Naive thymus-derived CD8-positive, alpha-beta T cell (primary cell): ENCODE measurements around the gene NAA40. TPM values are rescaled to one million over a fixed set of nuclear protein-coding genes. Genes with fewer than 3 reads are reported as not detected.

ENCODE experiments used
- ATAC-seq, 2 donors: fragments of 150-1000 bp; cut with Tn5 transposase in 1 of 2; sonication (Bioruptor Pico), chemical (Tn5 transposase) in 1 of 2; 1 replicate in 1 of 2; 2 replicates in 1 of 2; pipeline ENCODE4 v1.10.0; 2021; ENCODE audit warnings: mild to moderate bottlenecking in 2 of 2, moderate library complexity in 2 of 2
- POLR2A ChIA-PET: fragments of 350-600 bp; sonication (Branson Sonifier 250); formaldehyde crosslinking; loops from one replicate; lab custom pipeline; 2021; ENCODE audit warnings: antibody characterized with exemption; lab: Charles Lee
- DNase-seq, 10 donors: peaks; one replicate each; pipeline versions ENCODE4 v3.0.0 to v3.0.0-alpha.2; 2020 to 2022
- H3K27ac Mint-ChIP-seq, 10 donors: one replicate each; pipeline ENCODE4 v1.8.0; 2020 to 2022; ENCODE audit warnings: mild to moderate bottlenecking in 10 of 10, mixed read lengths in 10 of 10, moderate library complexity in 4 of 10, inconsistent platforms in 1 of 10
- H3K27me3 Mint-ChIP-seq, 5 donors: one replicate each; pipeline ENCODE4 v1.8.0; 2021 to 2022; ENCODE audit warnings: mixed read lengths in 5 of 5
- H3K36me3 Mint-ChIP-seq, 3 donors: one replicate each; pipeline ENCODE4 v1.8.0; 2020 to 2022; ENCODE audit warnings: mixed read lengths in 3 of 3, mild to moderate bottlenecking in 2 of 3, inconsistent platforms in 1 of 3
- H3K4me1 Mint-ChIP-seq, 4 donors: one replicate each; pipeline ENCODE4 v1.8.0; 2021 to 2022; ENCODE audit warnings: mixed read lengths in 4 of 4
- H3K4me3 Mint-ChIP-seq, 10 donors: one replicate each; pipeline ENCODE4 v1.8.0; 2020 to 2022; ENCODE audit warnings: mild to moderate bottlenecking in 10 of 10, mixed read lengths in 10 of 10, moderate library complexity in 6 of 10, inconsistent platforms in 1 of 10
- H3K9me3 Mint-ChIP-seq, 9 donors: one replicate each; pipeline ENCODE4 v1.8.0; 2020 to 2022; ENCODE audit warnings: mixed read lengths in 9 of 9, mild to moderate bottlenecking in 3 of 9, inconsistent platforms in 1 of 9, moderate library complexity in 1 of 9
- polyA plus RNA-seq, 3 donors: library from polyadenylated mRNA; unstranded; fragments of 300-500 nt; fragmentation: Illumina TruSeq; gene quantifications; one replicate each; pipeline ENCODE4 v1.2.3, GENCODE V29; 2021
- total RNA-seq, 8 experiments: library from RNA in 2 of 8; stranded (reverse) in 2 of 8; gene quantifications; one replicate each; pipeline ENCODE4 v1.2.3 and lab custom pipeline; 2021 to 2026

The NAA40 gene
- total and polyA plus RNA-seq, 5 experiments from 2014 or later = 6.2 to 28.0 (median 14.6) TPM

DNA sequence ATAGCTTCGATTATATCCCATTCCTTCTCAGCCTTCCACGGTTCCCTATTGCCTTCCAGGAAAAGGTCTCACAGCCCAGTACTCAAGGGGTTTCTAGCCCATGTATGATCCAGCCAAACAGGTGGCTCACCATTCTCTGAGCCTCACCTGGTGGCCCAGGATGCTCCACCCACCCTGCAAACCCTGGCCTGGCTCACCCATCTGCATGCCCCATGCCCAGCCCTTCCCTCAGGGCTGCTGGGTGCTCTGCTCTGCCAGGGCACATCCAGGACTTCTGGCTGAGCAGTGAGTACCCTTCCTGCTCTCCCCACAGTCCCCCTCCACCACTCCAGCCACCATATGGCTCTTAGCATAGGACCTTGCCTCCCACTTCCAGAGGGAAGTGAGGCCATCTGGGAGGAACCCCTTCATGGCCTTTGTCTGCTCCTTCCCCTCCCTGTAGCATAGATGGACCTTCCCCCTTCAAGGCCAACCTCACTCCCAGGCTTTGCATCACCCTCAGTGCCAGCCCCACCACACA, 16.1 kb upstream of the NAA40 start:
- Mint-ChIP-seq H3K4me3 (no peak overlapping the region), H3K4me1 (peaks cover 5 to 13% (median 10%) of the 10 kb centered on the region in 4 donors), H3K36me3 (no peaks in the 10 kb centered on the region), H3K27ac (no peak overlapping the region), H3K9me3 (no peaks in the 10 kb centered on the region), H3K27me3 (no peaks in the 10 kb centered on the region)
- DNase-seq (no peak), ATAC-seq (no peak)
- POLR2A ChIA-PET = no interaction called here

DNA sequence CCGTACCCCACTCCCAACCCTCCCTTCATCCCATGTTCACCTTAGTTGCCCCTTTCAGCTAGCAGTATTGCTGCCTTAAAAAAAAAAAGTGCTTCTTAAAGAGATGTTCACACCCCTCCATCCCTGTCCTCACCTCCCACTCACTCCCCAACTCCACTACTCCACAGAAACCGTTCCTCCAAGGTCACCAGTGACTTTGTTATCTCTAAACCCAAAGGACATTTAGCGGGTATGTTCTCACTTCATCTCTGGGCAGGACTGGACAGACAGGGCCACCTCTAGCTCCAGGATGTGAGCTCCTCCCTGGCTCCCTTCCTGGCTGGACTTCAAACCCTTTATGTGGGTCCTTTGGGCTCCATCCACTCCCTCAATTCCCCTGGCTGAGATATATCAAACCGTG, 15.5 kb upstream of the NAA40 start:
- H3K36me3 Mint-ChIP-seq = no peaks in the 10 kb centered on the region
- no peak for ATAC-seq
- H3K27ac Mint-ChIP-seq = peak overlapping the region in 2 of 10 donors; percentile 48 to 53
- DNase-seq = no peak
- POLR2A ChIA-PET = no interaction called here
- no peaks in the 10 kb centered on the region for H3K9me3 Mint-ChIP-seq
- no peak overlapping the region for H3K4me3 Mint-ChIP-seq
- peaks cover 4 to 13% (median 9%) of the 10 kb centered on the region in 4 donors for H3K4me1 Mint-ChIP-seq
- no peaks in the 10 kb centered on the region for H3K27me3 Mint-ChIP-seq

DNA sequence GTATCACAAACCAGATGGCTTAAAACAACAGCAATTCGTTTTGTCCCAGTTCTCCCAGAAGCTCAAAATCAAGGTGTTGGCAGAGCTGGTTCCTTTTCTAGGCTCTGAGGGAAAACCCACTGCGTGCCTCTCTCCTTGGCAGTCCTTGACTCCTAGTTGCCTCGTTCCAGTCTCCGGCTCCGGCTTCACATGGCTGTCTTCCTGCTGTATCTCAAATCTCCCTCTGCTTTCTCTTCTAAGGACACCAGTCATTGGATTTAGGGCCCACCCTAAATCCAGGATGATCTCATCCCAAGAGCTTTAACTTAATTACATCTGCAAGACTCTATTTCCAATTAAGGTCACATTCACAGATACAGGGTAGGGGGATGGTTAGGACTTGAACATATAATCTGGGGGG, 9.2 kb upstream of the NAA40 start:
- POLR2A ChIA-PET = no interaction called here
- Mint-ChIP-seq H3K36me3 (no peaks in the 10 kb centered on the region), H3K9me3 (no peaks in the 10 kb centered on the region), H3K4me3 (no peak overlapping the region), H3K27ac (no peak overlapping the region), H3K27me3 (no peaks in the 10 kb centered on the region), H3K4me1 (no peaks in the 10 kb centered on the region)
- ATAC-seq (no peak), DNase-seq (no peak)

DNA sequence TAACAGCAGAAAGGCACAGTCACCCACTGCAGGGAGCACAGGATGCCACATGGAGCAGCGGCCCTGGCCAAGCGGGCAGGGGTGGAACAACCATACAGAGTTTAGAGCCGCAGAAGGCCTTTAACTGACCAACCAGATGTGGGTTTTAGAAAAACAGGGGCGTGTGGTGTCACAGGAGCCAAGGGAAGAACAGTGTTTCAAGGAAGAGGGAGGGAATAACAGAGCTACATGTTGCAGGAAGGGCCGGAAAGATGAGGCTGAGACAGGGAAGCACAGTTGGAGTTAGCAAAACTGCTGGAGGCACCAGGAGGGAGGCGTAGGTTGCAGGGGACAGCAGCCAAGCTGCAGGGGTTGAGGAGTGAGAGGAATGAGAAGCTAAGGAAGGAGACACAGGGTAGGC, 7.8 kb upstream of the NAA40 start:
- H3K36me3 Mint-ChIP-seq = no peaks in the 10 kb centered on the region
- DNase-seq (no peak), ATAC-seq (no peak)
- peaks cover 0 to 2% (median 0%) of the 10 kb centered on the region in 4 donors for H3K4me1 Mint-ChIP-seq
- H3K4me3 Mint-ChIP-seq = no peak overlapping the region
- H3K27ac Mint-ChIP-seq = no peak overlapping the region
- POLR2A ChIA-PET = interaction anchor here (0.8 kb wide), 1 partner anchor 17 kb away, joined by 3 read pairs; no protein-coding TSS in a partner anchor
- no peaks in the 10 kb centered on the region for H3K9me3 Mint-ChIP-seq
- H3K27me3 Mint-ChIP-seq = no peaks in the 10 kb centered on the region

DNA sequence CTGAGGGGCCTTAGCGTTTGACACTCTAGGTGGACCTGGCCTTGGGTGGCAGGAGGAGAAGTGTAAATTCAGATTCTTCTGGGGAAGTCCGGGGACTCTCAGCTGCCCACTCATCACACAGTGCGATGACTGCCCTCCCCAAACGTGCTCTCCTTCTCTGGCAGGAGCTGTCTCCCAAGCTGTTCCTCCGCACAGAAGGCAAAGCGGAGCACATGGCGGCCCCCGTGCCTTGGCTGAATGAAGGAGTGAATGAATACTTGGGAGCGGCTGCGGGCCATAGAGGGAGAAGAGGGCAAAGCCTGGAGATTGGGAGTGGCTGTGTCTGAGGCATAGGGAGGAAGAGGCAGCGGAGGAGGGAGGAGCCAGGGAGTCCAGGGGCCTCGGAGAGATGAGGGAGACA, 6.9 kb upstream of the NAA40 start:
- no peak overlapping the region for H3K27ac Mint-ChIP-seq
- DNase-seq = no peak
- peaks cover 0 to 2% (median 0%) of the 10 kb centered on the region in 4 donors for H3K4me1 Mint-ChIP-seq
- no peaks in the 10 kb centered on the region for H3K36me3 Mint-ChIP-seq
- no peaks in the 10 kb centered on the region for H3K27me3 Mint-ChIP-seq
- POLR2A ChIA-PET = interaction anchor here (0.8 kb wide), 1 partner anchor 18 kb away, joined by 3 read pairs; no protein-coding TSS in a partner anchor
- H3K4me3 Mint-ChIP-seq = no peak overlapping the region
- no peaks in the 10 kb centered on the region for H3K9me3 Mint-ChIP-seq
- no peak for ATAC-seq

DNA sequence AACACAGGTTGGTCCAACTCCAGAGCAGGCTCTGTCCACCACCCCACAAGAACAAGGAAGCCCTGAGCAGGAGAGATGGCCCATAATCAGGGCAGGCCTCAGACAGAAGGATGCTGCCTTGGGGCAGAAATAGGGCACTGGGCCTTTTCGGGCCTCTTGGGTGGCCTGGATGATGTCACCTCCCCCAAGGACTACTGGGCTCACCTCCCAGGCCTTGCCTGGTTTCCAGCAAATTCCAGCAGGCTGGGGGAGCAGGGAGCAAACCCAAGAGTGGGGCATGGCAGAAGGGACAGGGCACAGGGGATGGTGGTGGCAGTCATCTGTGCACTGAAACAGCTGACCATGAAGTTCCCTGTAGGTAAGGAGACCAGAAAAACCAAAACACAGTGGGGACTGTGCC, 5.3 kb upstream of the NAA40 start:
- POLR2A ChIA-PET = no interaction called here
- no peak for ATAC-seq
- DNase-seq = no peak
- Mint-ChIP-seq H3K36me3 (no peaks in the 10 kb centered on the region), H3K9me3 (no peaks in the 10 kb centered on the region), H3K27me3 (no peaks in the 10 kb centered on the region), H3K4me3 (no peak overlapping the region), H3K27ac (peak overlapping the region in 1 of 10 donors; percentile 29), H3K4me1 (peaks cover 4 to 12% (median 9%) of the 10 kb centered on the region in 4 donors)

DNA sequence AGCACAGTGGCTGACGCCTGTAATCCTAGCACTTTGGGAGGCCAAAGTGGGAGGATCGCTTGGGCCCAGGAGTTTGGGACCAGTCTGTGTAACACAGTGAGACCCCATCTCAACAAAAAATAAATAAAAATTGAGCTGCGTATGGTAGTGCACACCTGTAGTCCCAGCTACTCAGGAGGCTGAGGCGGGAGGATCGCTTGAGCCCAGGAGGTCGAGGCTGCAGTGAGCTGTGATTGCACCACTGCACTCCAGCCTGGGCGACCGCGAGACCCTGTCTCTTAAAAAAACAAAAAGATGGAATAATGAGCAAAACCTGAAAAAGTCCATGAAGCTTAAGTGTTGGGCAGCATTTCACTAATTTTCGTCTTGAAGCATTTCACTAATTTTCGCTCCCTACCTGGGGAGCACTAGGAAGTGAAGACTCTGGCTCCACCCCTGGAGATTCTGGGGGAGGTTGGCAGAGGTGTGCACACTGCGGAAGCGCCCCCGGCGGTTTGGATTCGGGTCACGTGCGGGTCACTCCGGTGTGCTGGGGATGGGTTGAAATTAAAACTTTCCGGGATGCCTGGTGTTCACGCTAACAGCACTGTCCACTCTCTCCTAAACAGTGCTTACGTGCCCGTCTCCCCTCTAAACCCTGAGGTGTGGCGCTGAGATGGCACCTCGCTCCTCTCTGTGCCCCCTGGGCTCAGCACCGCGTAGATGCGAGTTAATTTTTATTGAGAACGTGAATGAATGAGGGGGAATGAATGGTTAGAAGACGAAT, 906 bp upstream of the NAA40 start:
- DNase-seq (peak in 1 of 10 donors; percentile 31), ATAC-seq (peak; percentile 29 to 34)
- H3K9me3 Mint-ChIP-seq = no peaks in the 10 kb centered on the region
- no peaks in the 10 kb centered on the region for H3K27me3 Mint-ChIP-seq
- H3K4me3 Mint-ChIP-seq = peak overlapping the region; percentile 85 to 97 (median 96)
- POLR2A ChIA-PET = interaction anchor here (0.6 to 0.7 kb wide), 3 partner anchors 116 to 553 kb away, joined by 3 to 7 read pairs (median 3); no protein-coding TSS in a partner anchor
- peaks cover 0 to 6% (median 0%) of the 10 kb centered on the region in 3 donors for H3K36me3 Mint-ChIP-seq
- H3K4me1 Mint-ChIP-seq = peaks cover 9 to 37% (median 29%) of the 10 kb centered on the region in 4 donors
- H3K27ac Mint-ChIP-seq = peak overlapping the region; percentile 63 to 95 (median 93)

DNA sequence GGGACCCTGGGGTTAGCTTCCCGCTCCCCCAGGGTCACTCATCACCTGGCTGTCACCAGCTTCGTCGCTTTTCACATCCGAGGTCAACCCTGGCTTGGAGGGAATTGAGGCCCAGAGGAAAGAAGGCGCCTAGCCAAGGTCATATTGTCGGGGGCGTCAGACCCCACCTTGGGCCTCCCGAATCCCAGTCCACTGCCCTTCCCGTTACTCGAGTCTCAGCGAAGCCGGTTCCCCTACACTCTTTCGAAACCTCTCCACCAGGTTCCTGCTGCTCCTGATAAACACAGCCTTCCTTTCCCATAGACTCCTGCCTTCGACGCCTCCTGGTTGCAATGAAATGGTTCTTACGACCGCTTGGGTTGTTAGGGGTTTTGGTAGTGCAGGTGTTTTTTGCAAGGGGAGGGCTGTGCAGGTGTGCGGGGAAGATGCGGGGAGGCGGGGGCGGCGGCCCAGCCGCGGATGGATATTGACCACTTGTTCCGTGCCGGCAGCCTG, 642 bp downstream of the NAA40 start:
- H3K27me3 Mint-ChIP-seq = no peaks in the 10 kb centered on the region
- no peak for DNase-seq
- peak overlapping the region; percentile 72 to 94 (median 86) for H3K27ac Mint-ChIP-seq
- peaks cover 0 to 6% (median 0%) of the 10 kb centered on the region in 3 donors for H3K36me3 Mint-ChIP-seq
- H3K4me3 Mint-ChIP-seq = peak overlapping the region; percentile 85 to 97 (median 94)
- ATAC-seq = no peak
- H3K4me1 Mint-ChIP-seq = peaks cover 12 to 44% (median 33%) of the 10 kb centered on the region in 4 donors
- POLR2A ChIA-PET = interaction anchor here (0.6 to 1.2 kb wide), 3 partner anchors 19 to 346 kb away, joined by 3 to 4 read pairs (median 3); no protein-coding TSS in a partner anchor
- H3K9me3 Mint-ChIP-seq = no peaks in the 10 kb centered on the region

DNA sequence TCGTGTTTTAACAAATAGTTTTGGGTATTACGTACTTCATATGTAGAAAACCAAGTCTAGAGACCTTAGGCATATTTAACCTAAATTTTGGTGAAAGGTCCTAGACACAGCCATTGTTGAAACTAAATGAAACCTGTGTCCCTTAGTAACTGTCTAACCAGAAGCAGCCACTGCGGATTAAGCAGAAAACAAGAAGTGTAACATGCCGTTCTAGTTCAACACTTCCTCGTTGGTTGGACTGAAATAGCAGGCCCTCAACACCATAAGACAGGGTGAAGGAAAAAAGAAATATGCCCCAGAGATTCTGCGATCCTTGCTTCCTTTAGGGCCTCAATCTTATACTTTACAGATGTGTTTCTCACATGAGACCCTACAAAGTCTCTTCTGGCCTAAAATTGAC, 2.0 kb downstream of the NAA40 start:
- DNase-seq (no peak), ATAC-seq (no peak)
- H3K4me3 Mint-ChIP-seq = peak overlapping the region; percentile 5 to 96 (median 69)
- peaks cover 12 to 45% (median 33%) of the 10 kb centered on the region in 4 donors for H3K4me1 Mint-ChIP-seq
- H3K36me3 Mint-ChIP-seq = peaks cover 0 to 6% (median 0%) of the 10 kb centered on the region in 3 donors
- POLR2A ChIA-PET = no interaction called here
- H3K9me3 Mint-ChIP-seq = no peaks in the 10 kb centered on the region
- no peaks in the 10 kb centered on the region for H3K27me3 Mint-ChIP-seq
- peak overlapping the region in 8 of 10 donors; percentile 5 to 78 (median 39) for H3K27ac Mint-ChIP-seq

DNA sequence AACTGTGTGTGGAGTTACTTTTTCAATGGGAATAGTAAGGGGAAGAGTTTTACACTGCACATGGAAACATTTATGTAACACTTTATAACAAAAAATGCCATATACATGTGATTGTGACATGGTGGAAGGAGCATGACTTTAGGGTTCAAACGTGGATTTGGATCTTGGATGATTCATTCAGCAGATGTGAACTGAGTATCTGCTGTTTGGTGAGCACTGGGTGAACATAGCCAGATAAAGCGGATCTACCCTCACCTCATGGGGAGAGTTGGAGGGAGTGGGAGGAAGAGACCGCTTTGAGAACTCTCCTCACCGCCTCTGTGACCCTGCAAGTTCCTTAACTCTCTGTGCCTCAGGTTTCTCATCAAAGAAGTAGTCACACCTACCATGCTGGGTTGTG, 3.1 kb downstream of the NAA40 start:
- Mint-ChIP-seq H3K4me3 (no peak overlapping the region), H3K27ac (peak overlapping the region in 4 of 10 donors; percentile 34 to 78 (median 53)), H3K4me1 (peaks cover 12 to 45% (median 33%) of the 10 kb centered on the region in 4 donors), H3K27me3 (no peaks in the 10 kb centered on the region), H3K9me3 (no peaks in the 10 kb centered on the region), H3K36me3 (peaks cover 0 to 11% (median 0%) of the 10 kb centered on the region in 3 donors)
- POLR2A ChIA-PET = no interaction called here
- ATAC-seq (no peak), DNase-seq (no peak)

DNA sequence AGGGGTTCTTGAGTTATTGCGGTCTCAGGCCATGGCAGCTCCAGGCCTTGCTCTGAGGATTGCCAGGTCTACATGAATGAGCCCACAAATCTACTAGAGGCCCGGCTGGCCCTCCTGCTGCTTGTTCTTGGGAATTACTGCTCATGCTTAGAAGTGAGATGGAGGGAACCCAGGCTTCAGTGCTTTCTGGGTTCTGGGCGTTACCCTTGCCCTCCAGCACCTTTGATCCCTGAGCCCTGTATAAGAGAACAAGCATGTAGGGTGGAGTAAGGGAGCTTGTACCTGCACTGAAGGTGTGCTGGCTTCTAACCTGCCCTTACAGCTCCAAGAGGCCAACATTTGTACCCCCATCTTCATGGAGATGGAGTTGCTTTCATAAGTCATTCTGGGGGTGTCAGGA, 4.0 kb downstream of the NAA40 start:
- Mint-ChIP-seq H3K4me3 (no peak overlapping the region), H3K36me3 (peaks cover 0 to 18% (median 0%) of the 10 kb centered on the region in 3 donors), H3K27ac (peak overlapping the region in 1 of 10 donors; percentile 30), H3K4me1 (peaks cover 12 to 41% (median 30%) of the 10 kb centered on the region in 4 donors), H3K9me3 (no peaks in the 10 kb centered on the region), H3K27me3 (no peaks in the 10 kb centered on the region)
- POLR2A ChIA-PET = interaction anchor here (1.5 kb wide), 1 partner anchor 9 kb away, joined by 4 read pairs; no protein-coding TSS in a partner anchor
- DNase-seq = no peak
- ATAC-seq = no peak

DNA sequence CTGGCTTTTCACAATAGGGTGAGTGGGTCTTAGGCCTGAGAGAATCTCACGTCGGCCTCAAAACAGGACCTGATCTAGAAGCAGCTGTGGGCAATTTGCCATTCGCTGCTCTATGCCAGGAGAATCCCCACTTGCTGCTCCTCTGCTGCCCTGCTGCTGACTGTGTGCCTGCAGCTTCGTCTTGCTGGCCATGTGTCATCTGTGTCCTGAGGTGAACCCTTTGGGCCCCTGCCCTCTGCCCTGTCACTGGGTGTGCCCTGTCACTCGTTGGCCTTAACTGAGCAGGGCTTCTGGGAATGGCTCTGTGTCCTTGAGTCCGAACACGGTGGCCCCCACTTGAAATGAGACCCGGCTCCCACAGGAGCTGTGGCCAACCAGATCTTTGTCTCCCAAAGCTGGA, 6.2 kb downstream of the NAA40 start:
- POLR2A ChIA-PET = interaction anchor here (0.7 to 3.4 kb wide), 3 partner anchors 12 to 107 kb away, joined by 3 to 26 read pairs (median 5); partner anchors contain the start of gene MARK2
- H3K27me3 Mint-ChIP-seq = no peaks in the 10 kb centered on the region
- peak overlapping the region in 1 of 10 donors; percentile 54 for H3K27ac Mint-ChIP-seq
- ATAC-seq = no peak
- H3K9me3 Mint-ChIP-seq = no peaks in the 10 kb centered on the region
- H3K4me3 Mint-ChIP-seq = no peak overlapping the region
- DNase-seq = no peak
- H3K4me1 Mint-ChIP-seq = peaks cover 4 to 28% (median 18%) of the 10 kb centered on the region in 4 donors
- H3K36me3 Mint-ChIP-seq = peaks cover 0 to 25% (median 0%) of the 10 kb centered on the region in 3 donors
